HG03045 (cell line): Measurements from ENCODE around the gene C3orf22.

Source experiments
- ATAC-seq: cut with Tn5 transposase; IDR thresholded peaks from one replicate; pipeline ENCODE4 v1.9.1; 2021; ENCODE audit warnings: mild to moderate bottlenecking, moderate library complexity; ENCODE audit not compliant: unreplicated experiment

The C3orf22 gene

GRCh38 chr3:126557415-126557745 is 1.4 kb downstream of the C3orf22 start:
- ATAC-seq = no peak

GRCh38 chr3:126556637-126557414 is 1.9 kb downstream of the C3orf22 start:
- ATAC-seq = no peak

- ATAC-seq = no peak
Measured at GRCh38 chr3:126555795-126556636, 2.7 kb downstream of the C3orf22 start.

- ATAC-seq = no peak
Measured at GRCh38 chr3:126554560-126555525, 3.9 kb downstream of the C3orf22 start.

- ATAC-seq = no peak
Measured at GRCh38 chr3:126553284-126554084, 5.2 kb downstream of the C3orf22 start.

GRCh38 chr3:126552688-126553283 is 5.9 kb downstream of the C3orf22 start:
- ATAC-seq = no peak

GRCh38 chr3:126551839-126552687 is 6.7 kb downstream of the C3orf22 start:
- no peak for ATAC-seq

GRCh38 chr3:126551121-126551838 is 7.5 kb downstream of the C3orf22 start:
- no peak for ATAC-seq

- no peak for ATAC-seq
Measured at GRCh38 chr3:126550488-126551051, 8.2 kb downstream of the C3orf22 start.

GRCh38 chr3:126549861-126550487 is 8.8 kb downstream of the C3orf22 start:
- no peak for ATAC-seq

GRCh38 chr3:126548556-126549466 is 9.9 kb downstream of the C3orf22 start:
- no peak for ATAC-seq

- no peak for ATAC-seq
Measured at GRCh38 chr3:126547721-126548120, 11.0 kb downstream of the C3orf22 start.

GRCh38 chr3:126546549-126547239 is 12.0 kb downstream of the C3orf22 start:
- ATAC-seq = no peak

GRCh38 chr3:126546013-126546412 is 12.7 kb downstream of the C3orf22 start:
- no peak for ATAC-seq

GRCh38 chr3:126545544-126545943 is 13.2 kb downstream of the C3orf22 start:
- ATAC-seq = no peak
